ENCODE measurements around the gene PAPPA2. TPM values are rescaled to one million over a fixed set of nuclear protein-coding genes. Genes with fewer than 3 reads are reported as not detected.

Gene PAPPA2
- total RNA-seq, 1 donor from 2014 or later, result 0.12 TPM

- no peak for ATAC-seq
Measured at GRCh38 chr1:176775378-176775777, 312.4 kb downstream of the PAPPA2 start.

- no peak for ATAC-seq
Measured at GRCh38 chr1:176775996-176776395, 313.0 kb downstream of the PAPPA2 start.

- ATAC-seq, result no peak
Measured at GRCh38 chr1:176778056-176778455, 315.1 kb downstream of the PAPPA2 start.

- no peak for ATAC-seq
Measured at GRCh38 chr1:176779992-176780328, 317.0 kb downstream of the PAPPA2 start.

GRCh38 chr1:176783309-176783708 is 320.3 kb downstream of the PAPPA2 start:
- ATAC-seq, result no peak

- ATAC-seq, result no peak
Measured at GRCh38 chr1:176785056-176785455, 322.1 kb downstream of the PAPPA2 start.

GRCh38 chr1:176785791-176786190 is 322.8 kb downstream of the PAPPA2 start:
- ATAC-seq, result no peak

- no peak for ATAC-seq
Measured at GRCh38 chr1:176786274-176786673, 323.3 kb downstream of the PAPPA2 start.

- no peak for ATAC-seq
Measured at GRCh38 chr1:176789571-176790090, 326.7 kb downstream of the PAPPA2 start.

- ATAC-seq, result no peak
Measured at GRCh38 chr1:176790786-176791185, 327.8 kb downstream of the PAPPA2 start.

GRCh38 chr1:176791906-176792305 is 328.9 kb downstream of the PAPPA2 start:
- no peak for ATAC-seq

- ATAC-seq, result no peak
Measured at GRCh38 chr1:176794897-176795508, 332.0 kb downstream of the PAPPA2 start.

- no peak for ATAC-seq
Measured at GRCh38 chr1:176795929-176796328, 333.0 kb downstream of the PAPPA2 start.

GRCh38 chr1:176796583-176796982 is 333.6 kb downstream of the PAPPA2 start:
- ATAC-seq, result no peak

- no peak for ATAC-seq
Measured at GRCh38 chr1:176799327-176799726, 336.4 kb downstream of the PAPPA2 start.

- ATAC-seq, result no peak
Measured at GRCh38 chr1:176800978-176801513, 338.1 kb downstream of the PAPPA2 start.

GRCh38 chr1:176801514-176802020 is 338.6 kb downstream of the PAPPA2 start:
- ATAC-seq, result no peak

- ATAC-seq, result no peak
Measured at GRCh38 chr1:176802316-176802715, 339.3 kb downstream of the PAPPA2 start.

- no peak for ATAC-seq
Measured at GRCh38 chr1:176803042-176803441, 340.1 kb downstream of the PAPPA2 start.

- ATAC-seq, result no peak
Measured at GRCh38 chr1:176803596-176803995, 340.6 kb downstream of the PAPPA2 start.

- no peak for ATAC-seq
Measured at GRCh38 chr1:176809292-176809691, 346.3 kb downstream of the PAPPA2 start.

- ATAC-seq, result no peak
Measured at GRCh38 chr1:176811511-176812288, 348.7 kb downstream of the PAPPA2 start.

- no peak for ATAC-seq
Measured at GRCh38 chr1:176815621-176816020, 352.6 kb downstream of the PAPPA2 start.

GRCh38 chr1:176816232-176816631 is 353.3 kb downstream of the PAPPA2 start:
- ATAC-seq, result no peak

All from esophagus mucosa (tissue), 1 donor.